Suprapubic skin (tissue), 4 donors: ENCODE measurements around the gene REN. TPM values are rescaled to one million over a fixed set of nuclear protein-coding genes. Genes with fewer than 3 reads are reported as not detected.
A peak's percentile ranks its signal among the peaks of the same experiment; 100 is the strongest.

ENCODE experiments used
- DNase-seq, 2 donors: peaks; one replicate each; pipeline ENCODE4 v3.0.0-alpha.2; 2019; ENCODE audit warnings: low spot score in 2 of 2
- H3K27ac ChIP-seq: fragments of 200-600 bp; sonication (generic); one replicate; pipeline ENCODE4 v1.5.1; 2019
- H3K27me3 ChIP-seq: fragments of 200-600 bp; sonication (generic); one replicate; pipeline ENCODE4 v1.5.1; 2019
- H3K36me3 ChIP-seq: fragments of 200-600 bp; sonication (generic); one replicate; pipeline ENCODE4 v1.5.1; 2019
- H3K4me1 ChIP-seq: fragments of 200-600 bp; sonication (generic); one replicate; pipeline ENCODE4 v1.5.1; 2019
- H3K4me3 ChIP-seq: fragments of 200-600 bp; sonication (generic); one replicate; pipeline ENCODE4 v1.5.1; 2019; ENCODE audit warnings: mild to moderate bottlenecking
- H3K9me3 ChIP-seq: fragments of 200-600 bp; sonication (generic); one replicate; pipeline ENCODE4 v1.5.1; 2019
- CTCF ChIP-seq, 2 donors: fragments of 200-600 bp in 1 of 2; fragments of 450-650 bp in 1 of 2; sonication (generic) in 1 of 2; IDR thresholded peaks; one replicate each; pipeline ENCODE4 v1.5.1; 2016 to 2019; ENCODE audit warnings: antibody characterized with exemption in 2 of 2, mild to moderate bottlenecking in 1 of 2, moderate library complexity in 1 of 2
- EP300 ChIP-seq: sonication (generic); formaldehyde crosslinking; IDR thresholded peaks from one replicate; pipeline ENCODE4 v1.6.1; 2017; ENCODE audit warnings: antibody characterized with exemption
- POLR2A ChIP-seq, 2 donors: fragments of 450-650 bp; IDR thresholded peaks; one replicate each; pipeline ENCODE4 v1.6.1; 2017; ENCODE audit warnings: antibody characterized with exemption in 2 of 2, mild to moderate bottlenecking in 2 of 2, moderate library complexity in 2 of 2
- POLR2AphosphoS5 ChIP-seq, 3 donors: sonication (generic); formaldehyde crosslinking; IDR thresholded peaks; one replicate each; pipeline ENCODE4 v1.6.1; 2017; ENCODE audit warnings: antibody characterized with exemption in 3 of 3
- WGBS: methylation state at CpG from one replicate; pipeline ENCODE4 v1.1.5; 2018; 5-methylcytosine and 5-hydroxymethylcytosine counted together
- total RNA-seq, 4 donors: library from RNA; depleted of rRNA; stranded (reverse); fragments of >200 nt; gene quantifications; one replicate each; pipeline ENCODE4 v1.1.0, GENCODE V29; 2016

Gene REN
- total RNA-seq, result under 1 TPM in 1 of 4 donors, not detected in 3; 0.44 TPM

GRCh38 chr1:204166219-204166618 lies at the start of gene REN:
Gene REN (minus strand): TSS chr1:204166337. CDS start chr1:204166293, 44 bp downstream.
- TF ChIP-seq POLR2A (IDR thresholded peaks at IDR 0.05) (no peak), POLR2AphosphoS5 (IDR thresholded peaks at IDR 0.05) (no peak), CTCF (IDR thresholded peaks at IDR 0.05) (no peak), EP300 (no peak)
- peaks cover 10% of the 10 kb centered on the region for H3K9me3 ChIP-seq
- no peaks in the 10 kb centered on the region for H3K27me3 ChIP-seq
- H3K4me3 ChIP-seq, result no peak within 1 kb of the TSS
- H3K4me1 ChIP-seq, result peaks cover 8% of the 10 kb centered on the region
- no peak within 1 kb of the TSS for H3K27ac ChIP-seq
- no peak for DNase-seq
- H3K36me3 ChIP-seq, result no peaks in the 10 kb centered on the region
- WGBS, result 66% methylated on average over 5 of the region's 5 CpGs

- Histone ChIP-seq H3K36me3 (no peaks in the 10 kb centered on the region), H3K9me3 (no peaks in the 10 kb centered on the region), H3K4me1 (peaks cover 10% of the 10 kb centered on the region), H3K27me3 (no peaks in the 10 kb centered on the region), H3K27ac (no peak within 1 kb of the TSS), H3K4me3 (peak within 1 kb of the TSS; percentile 35)
- TF ChIP-seq CTCF (IDR thresholded peaks at IDR 0.05) (peak; percentile 20 to 72), POLR2A (IDR thresholded peaks at IDR 0.05) (no peak)
- DNase-seq, result peak in 1 of 2 donors; percentile 74
- WGBS, result 13% methylated on average over 27 of the region's 41 CpGs
Observed at GRCh38 chr1:204213668-204214662, 47.8 kb upstream of the REN start, which contains the start of gene GOLT1A. Gene GOLT1A (minus strand): TSS chr1:204213988. CDS start chr1:204213906, 82 bp downstream.

DNA sequence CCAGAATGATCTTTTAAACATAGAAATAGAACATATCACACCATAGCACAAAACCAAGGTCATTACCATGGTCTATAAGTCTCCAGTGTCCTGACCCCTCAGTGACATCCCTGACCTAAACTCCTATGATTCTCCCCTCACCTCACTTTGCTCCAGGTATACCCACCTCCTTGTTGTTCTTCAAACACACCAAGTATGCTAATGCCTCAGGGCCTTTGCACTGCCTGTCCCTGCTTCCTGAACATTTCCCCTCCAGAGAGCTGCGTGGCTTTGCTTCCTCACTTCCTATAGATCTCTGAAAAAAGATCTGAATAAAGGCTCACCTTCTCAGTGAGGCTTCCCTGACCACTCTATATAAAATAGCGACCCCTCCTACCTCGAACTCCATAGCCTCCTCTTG lies 46.6 kb upstream of the REN start:
- 89% methylated on average over 3 of the region's 3 CpGs for WGBS

DNA sequence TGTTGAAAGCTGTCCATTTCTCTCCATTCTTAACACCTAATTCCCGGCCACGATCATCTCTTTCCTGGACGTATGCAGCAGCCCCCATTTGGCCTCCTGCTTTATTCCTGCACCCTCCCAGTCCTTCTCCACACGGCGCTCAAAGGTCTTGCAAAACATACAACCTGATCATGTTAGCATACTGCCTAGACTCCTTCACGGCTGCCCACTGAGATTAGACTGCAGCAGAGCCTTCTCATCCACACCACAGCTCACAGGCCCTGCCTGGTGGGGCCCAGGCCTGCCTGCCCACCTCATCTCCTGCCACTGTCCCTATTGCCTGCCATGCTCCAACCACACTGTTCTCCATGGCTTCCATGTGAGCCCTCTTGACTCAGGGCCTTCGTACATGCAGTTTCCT lies 44.9 kb upstream of the REN start:
- H3K4me1 ChIP-seq, result peaks cover 22% of the 10 kb centered on the region
- no peak overlapping the region for H3K4me3 ChIP-seq
- H3K9me3 ChIP-seq, result no peaks in the 10 kb centered on the region
- DNase-seq, result peak; percentile 40 to 50
- TF ChIP-seq EP300, result no peak
- no peak for TF ChIP-seq CTCF (IDR thresholded peaks at IDR 0.05)
- H3K27me3 ChIP-seq, result no peaks in the 10 kb centered on the region
- H3K27ac ChIP-seq, result no peak overlapping the region
- WGBS, result 87% methylated on average over 7 of the region's 7 CpGs
- no peaks in the 10 kb centered on the region for H3K36me3 ChIP-seq

More for the DNA sequence above, 46.6 kb upstream of the REN start:
- Histone ChIP-seq H3K9me3 (no peaks in the 10 kb centered on the region), H3K36me3 (no peaks in the 10 kb centered on the region), H3K4me3 (no peak overlapping the region), H3K4me1 (peaks cover 10% of the 10 kb centered on the region), H3K27ac (no peak overlapping the region), H3K27me3 (no peaks in the 10 kb centered on the region)
- no peak for DNase-seq
- no peak for TF ChIP-seq EP300
- TF ChIP-seq POLR2AphosphoS5 (IDR thresholded peaks at IDR 0.05), result no peak
- no peak for TF ChIP-seq POLR2A (IDR thresholded peaks at IDR 0.05)
- TF ChIP-seq CTCF (IDR thresholded peaks at IDR 0.05), result no peak

- TF ChIP-seq EP300 (no peak), POLR2A (IDR thresholded peaks at IDR 0.05) (no peak), CTCF (IDR thresholded peaks at IDR 0.05) (peak; percentile 40 to 93), POLR2AphosphoS5 (IDR thresholded peaks at IDR 0.05) (no peak)
- no peak overlapping the region for H3K27ac ChIP-seq
- peak; percentile 73 to 87 for DNase-seq
Observed at GRCh38 chr1:204207136-204207616, 41.0 kb upstream of the REN start.

More at GRCh38 chr1:204207136-204207616, 41.0 kb upstream of the REN start:
- Histone ChIP-seq H3K9me3 (no peaks in the 10 kb centered on the region), H3K4me1 (peaks cover 17% of the 10 kb centered on the region), H3K36me3 (no peaks in the 10 kb centered on the region), H3K27me3 (no peaks in the 10 kb centered on the region), H3K4me3 (no peak overlapping the region)
- WGBS, result 15% methylated on average over 12 of the region's 13 CpGs
